K562 (cell line): ENCODE results near the gene TMC8. TPM values are rescaled to one million over a fixed set of nuclear protein-coding genes. Genes with fewer than 3 reads are reported as not detected.

ENCODE experiments used
- ETV5 ChIP-seq: sonication (generic); formaldehyde crosslinking; IDR thresholded peaks from 2 replicates; pipeline ENCODE4 v1.4.0; 2020; ENCODE audit warnings: low read depth, mild to moderate bottlenecking, missing genetic modification reagents
- FOXK2 ChIP-seq, 2 experiments: fragments of 450-650 bp; IDR thresholded peaks in 1 of 2; conservative IDR thresholded peaks in 1 of 2; 2 replicates each; pipeline ENCODE4 v1.6.1; 2016; ENCODE audit warnings: low read depth in 2 of 2, mild to moderate bottlenecking in 1 of 2
- FOXP4 ChIP-seq: sonication (generic); formaldehyde crosslinking; IDR thresholded peaks from 2 replicates; pipeline ENCODE4 v1.8.0; 2022; ENCODE audit warnings: mild to moderate bottlenecking, missing genetic modification reagents, borderline replicate concordance
- NCOA6 ChIP-seq: fragments of 450-650 bp; IDR thresholded peaks from 2 replicates; pipeline ENCODE4 v1.6.1; 2017; ENCODE audit warnings: mild to moderate bottlenecking
- NR2C2 ChIP-seq, 2 experiments: fragments of 200-800 bp in 1 of 2; sonication (Bioruptor generic) in 1 of 2; sonication (generic) in 1 of 2; formaldehyde crosslinking in 1 of 2; IDR thresholded peaks; 2 replicates each; pipeline versions ENCODE4 v1.6.1 to v1.8.0; 2016 to 2022; ENCODE audit warnings: mild to moderate bottlenecking in 1 of 2, missing compliant biosample characterization in 1 of 2, missing genetic modification characterization in 1 of 2, missing genetic modification reagents in 1 of 2
- NR2F6 ChIP-seq: fragments of 450-650 bp; formaldehyde crosslinking; IDR thresholded peaks from 2 replicates; pipeline ENCODE4 v1.4.0; 2020; ENCODE audit warnings: mild to moderate bottlenecking
- TSC22D4 ChIP-seq: fragments of 450-650 bp; IDR thresholded peaks from 2 replicates; pipeline ENCODE4 v1.6.1; 2016; ENCODE audit warnings: missing genetic modification characterization, missing biosample characterization, control low read depth
- ZNF133 ChIP-seq: fragments of 250-450 bp; sonication (Bioruptor Pico); IDR thresholded peaks from 2 replicates; pipeline ENCODE4 v1.4.0; 2020; ENCODE audit warnings: mild to moderate bottlenecking
- ZNF3 ChIP-seq: fragments of 250-450 bp; sonication (Bioruptor Pico); IDR thresholded peaks from 2 replicates; pipeline ENCODE4 v1.5.0; 2021; ENCODE audit warnings: mild to moderate bottlenecking, moderate library complexity
- ZNF408 ChIP-seq: fragments of 250-450 bp; sonication (Bioruptor Pico); IDR thresholded peaks from 2 replicates; pipeline ENCODE4 v1.4.0; 2020; ENCODE audit warnings: low read depth, mild to moderate bottlenecking, moderate library complexity
- polyA plus RNA-seq, 8 experiments: library from polyadenylated mRNA; depleted of rRNA in 4 of 8; stranded (reverse) in 5 of 8; unstranded in 3 of 8; fragments of >200 nt; fragmentation: Nextera tagmentation in 2 of 8; fragmentation: Illumina TruSeq in 1 of 8; extraction: Ambion mirVana in 2 of 8; extraction: Trizol in 1 of 8; gene quantifications; 2 replicates each; pipeline versions ENCODE4 v1.2.1 to v1.2.3, GENCODE V29; 2011 to 2014; ENCODE audit warnings: inconsistent platforms in 1 of 8, missing spikeins in 1 of 8
- total RNA-seq, 7 experiments: library from RNA; depleted of rRNA in 6 of 7; stranded (reverse); fragments of >200 nt in 6 of 7; fragmentation: Illumina TruSeq in 2 of 7; extraction: Trizol in 2 of 7; gene quantifications; 2 replicates each; pipeline versions ENCODE4 v1.2.1 to v1.2.3, GENCODE V29; 2011 to 2021; ENCODE audit warnings: low replicate concordance in 1 of 7
- TF ChIP-seq, protein P1 (sequence below): fragments of 200-600 bp; sonication (generic); IDR thresholded peaks from one replicate; pipeline ENCODE4 v1.6.1; 2012; ENCODE audit warnings: mild to moderate bottlenecking, low read depth, low read length, inconsistent platforms
- TF ChIP-seq, protein P2 (sequence below), 3 experiments: IDR thresholded peaks in 2 of 3; conservative IDR thresholded peaks in 1 of 3; 2 replicates each; pipeline ENCODE4 v1.5.1; 2011 to 2012; ENCODE audit warnings: low read length in 3 of 3, mild to moderate bottlenecking in 3 of 3, control low read depth in 2 of 3, improper control_type of control experiment in 1 of 3, inconsistent platforms in 1 of 3, low read depth in 1 of 3, mixed read lengths in 1 of 3, moderate library complexity in 1 of 3; ENCODE audit not compliant: insufficient read depth in 2 of 3

The TMC8 gene
- total and polyA plus RNA-seq, 9 of the 15 experiments (the other 6 are each of a cell fraction or from before 2014, with no cell fraction given), result 0.13 to 10.9 (median 2.8) TPM

- TF ChIP-seq, protein P1, sequence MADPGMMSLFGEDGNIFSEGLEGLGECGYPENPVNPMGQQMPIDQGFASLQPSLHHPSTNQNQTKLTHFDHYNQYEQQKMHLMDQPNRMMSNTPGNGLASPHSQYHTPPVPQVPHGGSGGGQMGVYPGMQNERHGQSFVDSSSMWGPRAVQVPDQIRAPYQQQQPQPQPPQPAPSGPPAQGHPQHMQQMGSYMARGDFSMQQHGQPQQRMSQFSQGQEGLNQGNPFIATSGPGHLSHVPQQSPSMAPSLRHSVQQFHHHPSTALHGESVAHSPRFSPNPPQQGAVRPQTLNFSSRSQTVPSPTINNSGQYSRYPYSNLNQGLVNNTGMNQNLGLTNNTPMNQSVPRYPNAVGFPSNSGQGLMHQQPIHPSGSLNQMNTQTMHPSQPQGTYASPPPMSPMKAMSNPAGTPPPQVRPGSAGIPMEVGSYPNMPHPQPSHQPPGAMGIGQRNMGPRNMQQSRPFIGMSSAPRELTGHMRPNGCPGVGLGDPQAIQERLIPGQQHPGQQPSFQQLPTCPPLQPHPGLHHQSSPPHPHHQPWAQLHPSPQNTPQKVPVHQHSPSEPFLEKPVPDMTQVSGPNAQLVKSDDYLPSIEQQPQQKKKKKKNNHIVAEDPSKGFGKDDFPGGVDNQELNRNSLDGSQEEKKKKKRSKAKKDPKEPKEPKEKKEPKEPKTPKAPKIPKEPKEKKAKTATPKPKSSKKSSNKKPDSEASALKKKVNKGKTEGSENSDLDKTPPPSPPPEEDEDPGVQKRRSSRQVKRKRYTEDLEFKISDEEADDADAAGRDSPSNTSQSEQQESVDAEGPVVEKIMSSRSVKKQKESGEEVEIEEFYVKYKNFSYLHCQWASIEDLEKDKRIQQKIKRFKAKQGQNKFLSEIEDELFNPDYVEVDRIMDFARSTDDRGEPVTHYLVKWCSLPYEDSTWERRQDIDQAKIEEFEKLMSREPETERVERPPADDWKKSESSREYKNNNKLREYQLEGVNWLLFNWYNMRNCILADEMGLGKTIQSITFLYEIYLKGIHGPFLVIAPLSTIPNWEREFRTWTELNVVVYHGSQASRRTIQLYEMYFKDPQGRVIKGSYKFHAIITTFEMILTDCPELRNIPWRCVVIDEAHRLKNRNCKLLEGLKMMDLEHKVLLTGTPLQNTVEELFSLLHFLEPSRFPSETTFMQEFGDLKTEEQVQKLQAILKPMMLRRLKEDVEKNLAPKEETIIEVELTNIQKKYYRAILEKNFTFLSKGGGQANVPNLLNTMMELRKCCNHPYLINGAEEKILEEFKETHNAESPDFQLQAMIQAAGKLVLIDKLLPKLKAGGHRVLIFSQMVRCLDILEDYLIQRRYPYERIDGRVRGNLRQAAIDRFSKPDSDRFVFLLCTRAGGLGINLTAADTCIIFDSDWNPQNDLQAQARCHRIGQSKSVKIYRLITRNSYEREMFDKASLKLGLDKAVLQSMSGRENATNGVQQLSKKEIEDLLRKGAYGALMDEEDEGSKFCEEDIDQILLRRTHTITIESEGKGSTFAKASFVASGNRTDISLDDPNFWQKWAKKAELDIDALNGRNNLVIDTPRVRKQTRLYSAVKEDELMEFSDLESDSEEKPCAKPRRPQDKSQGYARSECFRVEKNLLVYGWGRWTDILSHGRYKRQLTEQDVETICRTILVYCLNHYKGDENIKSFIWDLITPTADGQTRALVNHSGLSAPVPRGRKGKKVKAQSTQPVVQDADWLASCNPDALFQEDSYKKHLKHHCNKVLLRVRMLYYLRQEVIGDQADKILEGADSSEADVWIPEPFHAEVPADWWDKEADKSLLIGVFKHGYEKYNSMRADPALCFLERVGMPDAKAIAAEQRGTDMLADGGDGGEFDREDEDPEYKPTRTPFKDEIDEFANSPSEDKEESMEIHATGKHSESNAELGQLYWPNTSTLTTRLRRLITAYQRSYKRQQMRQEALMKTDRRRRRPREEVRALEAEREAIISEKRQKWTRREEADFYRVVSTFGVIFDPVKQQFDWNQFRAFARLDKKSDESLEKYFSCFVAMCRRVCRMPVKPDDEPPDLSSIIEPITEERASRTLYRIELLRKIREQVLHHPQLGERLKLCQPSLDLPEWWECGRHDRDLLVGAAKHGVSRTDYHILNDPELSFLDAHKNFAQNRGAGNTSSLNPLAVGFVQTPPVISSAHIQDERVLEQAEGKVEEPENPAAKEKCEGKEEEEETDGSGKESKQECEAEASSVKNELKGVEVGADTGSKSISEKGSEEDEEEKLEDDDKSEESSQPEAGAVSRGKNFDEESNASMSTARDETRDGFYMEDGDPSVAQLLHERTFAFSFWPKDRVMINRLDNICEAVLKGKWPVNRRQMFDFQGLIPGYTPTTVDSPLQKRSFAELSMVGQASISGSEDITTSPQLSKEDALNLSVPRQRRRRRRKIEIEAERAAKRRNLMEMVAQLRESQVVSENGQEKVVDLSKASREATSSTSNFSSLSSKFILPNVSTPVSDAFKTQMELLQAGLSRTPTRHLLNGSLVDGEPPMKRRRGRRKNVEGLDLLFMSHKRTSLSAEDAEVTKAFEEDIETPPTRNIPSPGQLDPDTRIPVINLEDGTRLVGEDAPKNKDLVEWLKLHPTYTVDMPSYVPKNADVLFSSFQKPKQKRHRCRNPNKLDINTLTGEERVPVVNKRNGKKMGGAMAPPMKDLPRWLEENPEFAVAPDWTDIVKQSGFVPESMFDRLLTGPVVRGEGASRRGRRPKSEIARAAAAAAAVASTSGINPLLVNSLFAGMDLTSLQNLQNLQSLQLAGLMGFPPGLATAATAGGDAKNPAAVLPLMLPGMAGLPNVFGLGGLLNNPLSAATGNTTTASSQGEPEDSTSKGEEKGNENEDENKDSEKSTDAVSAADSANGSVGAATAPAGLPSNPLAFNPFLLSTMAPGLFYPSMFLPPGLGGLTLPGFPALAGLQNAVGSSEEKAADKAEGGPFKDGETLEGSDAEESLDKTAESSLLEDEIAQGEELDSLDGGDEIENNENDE, result no peak
- TF ChIP-seq FOXK2 (conservative IDR thresholded peaks at IDR 0.05 in 1 of 2, IDR thresholded peaks at IDR 0.05 in 1 of 2; ENCODE audit: low read depth in 2 of 2), result no peak
- no peak for TF ChIP-seq ZNF408 (CRISPR knock-in tag)
- TF ChIP-seq ZNF133 (CRISPR knock-in tag), result no peak
- no peak for TF ChIP-seq TSC22D4 (tag)
- TF ChIP-seq NCOA6, result no peak
- TF ChIP-seq NR2F6 (CRISPR knock-in tag), result no peak
- TF ChIP-seq, protein P2, sequence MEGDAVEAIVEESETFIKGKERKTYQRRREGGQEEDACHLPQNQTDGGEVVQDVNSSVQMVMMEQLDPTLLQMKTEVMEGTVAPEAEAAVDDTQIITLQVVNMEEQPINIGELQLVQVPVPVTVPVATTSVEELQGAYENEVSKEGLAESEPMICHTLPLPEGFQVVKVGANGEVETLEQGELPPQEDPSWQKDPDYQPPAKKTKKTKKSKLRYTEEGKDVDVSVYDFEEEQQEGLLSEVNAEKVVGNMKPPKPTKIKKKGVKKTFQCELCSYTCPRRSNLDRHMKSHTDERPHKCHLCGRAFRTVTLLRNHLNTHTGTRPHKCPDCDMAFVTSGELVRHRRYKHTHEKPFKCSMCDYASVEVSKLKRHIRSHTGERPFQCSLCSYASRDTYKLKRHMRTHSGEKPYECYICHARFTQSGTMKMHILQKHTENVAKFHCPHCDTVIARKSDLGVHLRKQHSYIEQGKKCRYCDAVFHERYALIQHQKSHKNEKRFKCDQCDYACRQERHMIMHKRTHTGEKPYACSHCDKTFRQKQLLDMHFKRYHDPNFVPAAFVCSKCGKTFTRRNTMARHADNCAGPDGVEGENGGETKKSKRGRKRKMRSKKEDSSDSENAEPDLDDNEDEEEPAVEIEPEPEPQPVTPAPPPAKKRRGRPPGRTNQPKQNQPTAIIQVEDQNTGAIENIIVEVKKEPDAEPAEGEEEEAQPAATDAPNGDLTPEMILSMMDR (IDR thresholded peaks at IDR 0.05 in 2 of 3, conservative IDR thresholded peaks at IDR 0.05 in 1 of 3; ENCODE audit: insufficient read depth in 2 of 3, low read depth in 1 of 3, low read length in 3 of 3), result no peak
- TF ChIP-seq ETV5 (CRISPR knock-in tag), result peak; percentile 94
- TF ChIP-seq NR2C2 (CRISPR knock-in tag; IDR thresholded peaks at IDR 0.05), result peak; percentile 66
- TF ChIP-seq NR2C2 (tag; IDR thresholded peaks at IDR 0.05), result peak; percentile 93
- no peak for TF ChIP-seq FOXP4 (CRISPR knock-in tag)
- TF ChIP-seq ZNF3 (CRISPR knock-in tag), result no peak
Observed at GRCh38 chr17:78127239-78127887, 3.2 kb upstream of the TMC8 start (continued).
